SH-SY5Y (cell line): ENCODE results near the gene OPCML.

Experiments
- GATA2 ChIP-seq: IDR thresholded peaks from 2 replicates; pipeline ENCODE4 v1.6.1; 2011; ENCODE audit warnings: mild to moderate bottlenecking, low read depth, low read length
- GATA3 ChIP-seq: IDR thresholded peaks from 2 replicates; pipeline ENCODE4 v1.6.1; 2011; ENCODE audit warnings: low read depth, mild to moderate bottlenecking, low read length, moderate library complexity

GRCh38 chr11:132493801-132494200, 1038.5 kb downstream of the OPCML start:
- TF ChIP-seq GATA3 (no peak), GATA2 (no peak)
